Putamen (tissue), 1 donor: ENCODE measurements around the gene UHMK1.
A peak's percentile ranks its signal among the peaks of the same experiment; 100 is the strongest.

Experiments
- DNase-seq: peaks from one replicate; pipeline ENCODE4 v3.0.0-alpha.2; 2016; ENCODE audit warnings: low spot score

UHMK1 gene

GRCh38 chr1:162530307-162530987 is 32.8 kb downstream of the UHMK1 start:
- DNase-seq, result no peak

- DNase-seq, result no peak
Observed at GRCh38 chr1:162530988-162531319, 33.3 kb downstream of the UHMK1 start.

GRCh38 chr1:162535501-162535900 is 37.9 kb downstream of the UHMK1 start:
- DNase-seq, result no peak

- no peak for DNase-seq
Observed at GRCh38 chr1:162536511-162536910, 38.9 kb downstream of the UHMK1 start.

GRCh38 chr1:162537216-162537615 is 39.6 kb downstream of the UHMK1 start:
- no peak for DNase-seq

GRCh38 chr1:162538815-162539431 is 41.3 kb downstream of the UHMK1 start:
- DNase-seq, result no peak

GRCh38 chr1:162541619-162542141 is 44.1 kb downstream of the UHMK1 start:
- no peak for DNase-seq

GRCh38 chr1:162543228-162543627 is 45.6 kb downstream of the UHMK1 start:
- no peak for DNase-seq

GRCh38 chr1:162548170-162548569 is 50.6 kb downstream of the UHMK1 start:
- peak; percentile 27 for DNase-seq

GRCh38 chr1:162549001-162549400 is 51.4 kb downstream of the UHMK1 start:
- DNase-seq, result no peak

- DNase-seq, result no peak
Observed at GRCh38 chr1:162550925-162551324, 53.3 kb downstream of the UHMK1 start.

- DNase-seq, result no peak
Observed at GRCh38 chr1:162551969-162552683, 54.5 kb downstream of the UHMK1 start.

- no peak for DNase-seq
Observed at GRCh38 chr1:162552684-162553252, 55.1 kb downstream of the UHMK1 start.

GRCh38 chr1:162554258-162554657 is 56.6 kb downstream of the UHMK1 start:
- DNase-seq, result no peak

GRCh38 chr1:162557536-162557935 is 59.9 kb downstream of the UHMK1 start:
- DNase-seq, result no peak

GRCh38 chr1:162560303-162561036 is 62.9 kb downstream of the UHMK1 start:
- DNase-seq, result no peak

- peak; percentile 97 for DNase-seq
Observed at GRCh38 chr1:162561037-162561615, 63.5 kb downstream of the UHMK1 start.

GRCh38 chr1:162561616-162562469 is 64.2 kb downstream of the UHMK1 start, which contains the start of gene UAP1:
Gene UAP1 (plus strand): TSS chr1:162561722. CDS start chr1:162566069, 4,347 bp downstream.
- no peak for DNase-seq

GRCh38 chr1:162562470-162562828 is 64.8 kb downstream of the UHMK1 start:
- DNase-seq, result no peak

GRCh38 chr1:162564762-162565218 is 67.2 kb downstream of the UHMK1 start:
- DNase-seq, result no peak

GRCh38 chr1:162565460-162565859 is 67.8 kb downstream of the UHMK1 start:
- DNase-seq, result no peak
